EL (cell line): ENCODE measurements around the gene SCGB1A1.

Experiments used
- DNase-seq: peaks from one replicate; pipeline ENCODE4 v3.0.0-alpha.2; 2016

The SCGB1A1 gene

GRCh38 chr11:62398011-62398994 is 20.5 kb upstream of the SCGB1A1 start:
- DNase-seq = peak; percentile 75

DNA sequence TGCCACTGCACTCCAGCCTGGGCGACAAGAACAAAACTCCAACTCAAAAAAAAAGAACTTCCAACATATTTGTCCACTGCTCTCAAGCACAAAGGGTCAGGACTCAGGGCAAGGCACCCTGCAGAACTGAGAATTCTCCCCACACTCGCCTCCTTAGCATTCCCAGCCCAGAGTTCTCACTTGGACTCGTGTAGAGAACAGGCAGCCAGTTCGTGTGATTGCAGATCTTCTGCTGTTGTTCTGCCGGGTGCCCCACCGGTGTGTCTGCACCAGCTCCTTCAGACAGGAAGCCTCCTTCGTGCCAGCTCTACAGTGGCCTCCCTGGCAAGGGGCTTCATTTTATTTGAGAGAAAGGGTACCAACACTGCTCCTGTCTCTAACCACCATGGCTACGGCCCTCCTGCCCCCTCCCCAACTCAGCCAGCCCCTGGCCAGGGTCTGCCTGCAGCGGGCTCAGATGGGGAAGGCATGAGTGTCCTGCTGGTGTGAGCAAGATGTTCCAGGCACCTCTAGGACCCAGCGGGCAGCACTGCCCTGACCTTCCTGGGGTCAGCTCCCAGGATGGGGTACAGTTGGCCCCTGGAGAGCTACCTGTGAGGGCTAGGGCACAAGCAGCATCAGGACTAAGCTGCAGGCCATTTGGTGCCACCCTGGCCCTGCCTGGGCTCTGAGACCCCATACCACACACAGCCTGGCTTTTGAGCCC is 19.5 kb upstream of the SCGB1A1 start:
- DNase-seq = no peak

DNA sequence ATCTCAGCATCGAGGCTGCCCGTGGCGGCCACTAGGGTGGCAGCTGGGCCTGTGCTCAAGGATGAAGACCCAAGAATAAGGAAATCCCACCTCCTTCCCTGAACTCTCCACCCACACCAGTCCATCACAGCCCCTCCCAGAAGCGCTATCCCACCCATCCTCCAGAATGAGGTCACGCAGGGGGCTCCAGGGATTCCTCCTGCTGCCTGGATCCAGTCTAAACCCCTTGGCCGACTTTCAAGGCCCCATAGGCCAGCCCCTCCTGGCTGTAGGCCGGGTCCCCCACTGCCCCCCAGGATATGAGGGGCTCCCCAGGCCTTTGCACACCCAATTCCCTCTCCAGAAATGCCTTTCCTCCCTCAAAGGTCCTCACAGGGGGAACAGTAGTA is 19.0 kb upstream of the SCGB1A1 start:
- DNase-seq = no peak

DNA sequence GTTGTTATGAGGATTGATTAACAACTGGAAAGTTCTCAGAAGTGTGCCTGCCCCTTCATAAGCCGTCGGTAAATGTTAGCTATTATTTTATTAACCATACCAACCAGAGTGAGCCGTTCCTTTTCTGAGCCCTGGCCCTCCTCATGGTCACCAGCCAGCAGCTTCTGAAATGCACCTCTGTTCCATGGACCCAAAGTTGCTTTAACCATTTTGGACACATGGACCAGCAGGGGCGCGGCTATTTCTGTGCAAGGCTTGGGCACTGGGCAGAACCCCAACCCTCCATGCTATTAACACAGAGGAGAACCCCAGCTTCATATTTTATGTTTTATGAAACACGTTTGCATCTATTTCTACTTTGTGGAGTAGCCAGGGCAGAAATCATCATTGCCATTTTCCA is 18.6 kb upstream of the SCGB1A1 start:
- DNase-seq = no peak

- peak; percentile 61 for DNase-seq
Observed at GRCh38 chr11:62400760-62401159, 18.1 kb upstream of the SCGB1A1 start.

DNA sequence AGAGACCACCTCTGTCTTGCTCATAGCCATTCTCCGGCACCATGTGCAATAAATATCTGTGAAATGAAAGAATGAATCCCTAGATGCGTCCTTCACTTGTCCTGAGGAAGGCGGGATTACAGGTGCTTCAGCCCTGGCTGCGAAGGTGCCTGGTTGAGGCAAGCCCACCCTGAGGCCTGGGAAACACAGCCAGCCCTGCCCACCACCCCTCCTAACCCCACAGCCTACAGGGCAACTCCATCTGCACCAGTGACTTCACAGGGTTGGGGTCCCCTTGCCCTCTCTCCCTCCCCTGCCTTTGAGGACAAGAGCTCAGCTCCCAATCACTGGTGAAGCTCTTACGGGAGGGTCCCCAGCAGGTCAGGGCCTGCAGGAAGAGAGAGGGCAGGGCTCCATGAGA is 17.5 kb upstream of the SCGB1A1 start:
- DNase-seq = no peak

DNA sequence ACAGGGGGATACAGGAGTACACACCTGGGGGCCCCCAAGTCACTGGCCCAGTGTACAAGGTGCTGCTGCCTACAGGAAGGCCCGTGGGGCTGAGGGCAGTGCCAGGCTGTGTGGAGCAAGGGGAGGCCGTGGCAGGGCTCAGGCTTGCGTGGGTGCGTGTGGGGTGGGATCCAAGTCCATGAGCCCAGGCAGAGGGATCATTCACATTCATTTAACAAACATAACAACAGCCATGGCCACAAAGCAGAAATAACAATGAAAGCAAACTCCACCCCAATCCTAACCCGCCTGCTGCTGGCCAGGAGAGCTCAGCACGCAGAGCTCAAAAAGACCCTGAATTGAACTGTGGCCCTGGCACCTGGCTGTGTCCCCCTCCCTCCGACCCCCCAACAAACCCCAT is 17.0 kb upstream of the SCGB1A1 start:
- no peak for DNase-seq

- DNase-seq = no peak
Observed at GRCh38 chr11:62402226-62402959, 16.4 kb upstream of the SCGB1A1 start.

DNA sequence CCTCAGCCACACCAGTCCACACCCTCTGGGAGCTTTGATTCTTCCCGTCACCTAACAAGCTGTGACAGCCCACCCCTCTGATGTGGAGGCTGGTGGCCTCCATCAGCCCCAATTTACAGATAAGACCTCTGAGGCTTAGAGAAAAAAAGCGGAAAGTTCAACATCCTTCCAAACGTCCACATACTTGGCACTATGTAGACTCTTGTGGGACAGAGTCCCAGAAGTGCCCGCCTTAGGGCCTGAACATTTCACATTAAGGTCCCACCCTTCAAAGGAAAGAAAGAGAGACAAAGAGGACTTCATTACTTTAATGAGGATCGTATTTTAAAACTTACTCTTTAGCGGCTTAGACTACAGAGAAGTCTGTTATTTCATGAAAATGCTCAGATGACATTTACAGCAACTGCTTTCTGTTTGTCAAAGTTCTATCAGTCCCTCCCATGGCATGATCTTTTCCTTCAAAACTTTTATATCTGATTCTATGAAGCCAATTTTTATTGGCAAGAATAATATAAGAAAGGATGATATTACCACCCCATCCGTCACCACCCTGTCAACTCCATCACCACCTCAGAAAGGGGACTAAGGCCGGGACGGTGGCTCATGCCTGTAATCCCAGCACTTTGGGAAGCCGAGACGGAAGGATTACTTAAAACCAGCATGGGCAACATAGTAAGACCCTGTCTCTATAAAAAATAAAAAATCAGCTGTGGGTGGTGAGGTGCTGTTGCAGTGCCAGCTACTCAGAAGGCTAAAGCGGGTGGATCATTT is 15.7 kb upstream of the SCGB1A1 start:
- no peak for DNase-seq

GRCh38 chr11:62404435-62404834 is 14.4 kb upstream of the SCGB1A1 start:
- DNase-seq = no peak

DNA sequence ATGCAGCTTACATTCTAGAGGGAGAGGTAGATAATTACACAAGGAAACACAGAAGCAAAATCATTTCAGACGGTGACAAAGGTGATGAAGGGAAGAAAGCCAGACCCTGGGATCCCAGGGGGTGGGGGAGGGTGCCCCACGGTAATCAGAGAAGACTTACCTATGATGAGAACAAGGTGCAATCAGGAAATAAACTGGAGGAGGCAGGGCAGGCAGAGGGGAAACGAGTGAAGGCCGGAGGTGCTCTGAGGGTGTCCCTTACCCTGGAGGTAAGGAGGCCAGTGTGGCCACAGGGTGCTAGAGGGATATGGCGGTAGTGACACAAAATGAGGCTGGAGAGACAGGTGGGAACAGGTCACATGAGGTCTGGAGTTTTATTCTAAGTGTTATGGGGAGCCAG is 13.9 kb upstream of the SCGB1A1 start:
- no peak for DNase-seq

- no peak for DNase-seq
Observed at GRCh38 chr11:62406034-62406433, 12.8 kb upstream of the SCGB1A1 start.

- DNase-seq = no peak
Observed at GRCh38 chr11:62409831-62410230, 9.0 kb upstream of the SCGB1A1 start.

DNA sequence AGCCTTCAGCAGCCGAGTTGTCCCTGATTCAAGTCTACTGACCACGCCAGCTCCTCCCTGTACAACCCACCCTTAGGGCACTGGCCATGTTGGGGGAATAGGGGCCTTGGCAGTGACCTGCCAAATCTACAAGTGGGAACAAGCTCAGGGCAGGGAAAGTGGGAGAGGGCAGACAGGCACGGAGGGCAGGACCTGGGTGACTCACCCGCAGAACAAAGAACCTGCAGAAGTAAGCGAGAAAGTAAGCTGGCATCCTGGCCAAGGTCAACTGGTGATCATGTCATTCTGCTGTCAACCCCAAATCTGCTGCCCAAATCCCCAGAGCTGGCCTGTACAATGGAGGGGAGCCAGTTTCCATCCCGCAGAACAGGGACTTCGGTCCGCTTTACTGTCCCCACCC is 7.9 kb upstream of the SCGB1A1 start:
- no peak for DNase-seq

GRCh38 chr11:62411524-62411923 is 7.3 kb upstream of the SCGB1A1 start:
- no peak for DNase-seq

GRCh38 chr11:62413060-62413696 is 5.7 kb upstream of the SCGB1A1 start:
- no peak for DNase-seq

GRCh38 chr11:62416596-62416995 is 2.2 kb upstream of the SCGB1A1 start:
- DNase-seq = no peak

- no peak for DNase-seq
Observed at GRCh38 chr11:62418136-62418535, 697 bp upstream of the SCGB1A1 start.

DNA sequence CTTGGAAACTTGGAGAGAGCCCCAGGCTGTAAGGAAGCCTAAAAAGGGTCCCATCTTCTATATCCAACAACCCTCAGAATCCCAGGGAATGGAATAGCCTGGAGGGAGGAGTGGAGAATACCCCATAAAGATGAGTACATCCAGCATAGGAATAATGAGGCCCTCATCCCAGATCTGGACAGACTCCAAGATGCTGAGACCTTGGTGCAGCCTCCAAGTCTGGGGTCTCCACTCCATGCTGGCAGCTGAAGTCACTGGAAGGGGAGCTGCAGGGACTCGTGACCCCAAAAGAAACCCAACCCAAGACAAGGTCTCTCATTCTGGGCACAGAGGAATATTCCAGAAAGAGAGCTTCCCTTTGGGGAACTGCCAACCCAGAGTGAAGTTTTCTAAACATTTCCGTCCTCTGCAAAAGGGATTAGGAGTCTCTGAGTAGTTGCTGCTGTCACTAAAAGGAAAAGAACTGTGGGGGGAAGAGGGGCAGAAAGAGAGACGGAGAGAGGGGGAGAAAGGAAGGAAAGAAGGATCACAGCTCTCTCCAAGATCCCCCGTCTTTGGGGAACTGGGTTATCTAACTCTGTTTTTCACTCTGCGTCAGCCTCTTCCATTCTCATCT is 589 bp downstream of the SCGB1A1 start:
- no peak for DNase-seq

DNA sequence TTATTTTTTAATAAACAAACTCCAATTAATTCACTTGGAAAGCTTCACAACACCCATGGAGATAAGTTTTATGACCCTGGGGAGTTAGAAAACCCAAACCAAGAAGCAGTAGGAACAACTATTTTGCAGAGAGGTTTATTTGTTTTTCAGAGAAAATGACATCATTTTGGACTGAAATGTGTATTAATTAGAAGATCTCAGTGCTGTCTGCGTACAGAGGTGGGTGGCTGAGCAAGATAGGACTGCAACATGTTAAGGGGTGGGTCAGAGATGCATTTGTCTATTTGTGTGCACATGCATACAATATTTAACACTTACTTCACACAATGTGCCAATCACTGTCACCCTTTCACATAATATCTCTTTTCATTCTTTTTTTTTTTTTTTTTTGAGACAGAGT is 1.1 kb downstream of the SCGB1A1 start:
- no peak for DNase-seq

DNA sequence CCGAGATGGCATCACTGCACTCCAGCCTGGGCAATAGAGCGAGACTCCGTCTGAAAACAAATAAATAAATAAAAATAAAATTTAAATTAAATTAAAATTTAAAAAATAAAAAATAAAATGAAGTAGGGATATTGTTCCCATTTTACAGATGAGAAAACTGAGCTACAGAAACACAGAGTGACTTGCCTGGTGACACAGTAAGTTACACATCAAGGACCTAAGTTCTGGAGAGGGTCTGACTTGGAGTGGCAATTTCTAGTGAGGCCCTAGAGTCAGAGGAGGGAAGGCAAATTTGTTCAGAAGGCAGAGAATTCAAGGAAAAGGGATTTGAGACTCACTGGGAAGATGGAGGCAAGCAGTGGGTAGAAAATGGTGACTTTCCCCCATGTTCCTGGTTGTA is 2.0 kb downstream of the SCGB1A1 start:
- DNase-seq = no peak

GRCh38 chr11:62421996-62422395 is 3.2 kb downstream of the SCGB1A1 start:
- DNase-seq = no peak
